CD4-positive, alpha-beta T cell treated with Interleukin-6 at 100 ng/mL for 8 hours (primary cell): ENCODE data around the gene EXOSC2.
A peak's percentile ranks its signal among the peaks of the same experiment; 100 is the strongest.
"Not testable (repeated sequence)": the region's sequence is repeated elsewhere in the genome, so short reads cannot be mapped to it uniquely, and the experiment has no call there.

Experiments
- DNase-seq: peaks from one replicate; pipeline ENCODE4 v3.0.0-alpha.2; 2020; ENCODE audit warnings: mixed read lengths, low spot score

The EXOSC2 gene

GRCh38 chr9:130668196-130668595 is 25.4 kb upstream of the EXOSC2 start:
- DNase-seq: no peak

- no peak for DNase-seq
These were observed 24.9 kb upstream of the EXOSC2 start for GRCh38 chr9:130668659-130669058.

GRCh38 chr9:130669965-130670364 is 23.6 kb upstream of the EXOSC2 start:
- DNase-seq: no peak

- no peak for DNase-seq
These were observed 22.9 kb upstream of the EXOSC2 start for GRCh38 chr9:130670644-130671043.

GRCh38 chr9:130672466-130672865 is 21.1 kb upstream of the EXOSC2 start:
- no peak for DNase-seq

GRCh38 chr9:130672933-130673615 is 20.5 kb upstream of the EXOSC2 start:
- no peak for DNase-seq

GRCh38 chr9:130675396-130675795 is 18.2 kb upstream of the EXOSC2 start:
- no peak for DNase-seq

GRCh38 chr9:130677252-130677651 is 16.3 kb upstream of the EXOSC2 start:
- DNase-seq: no peak

GRCh38 chr9:130680836-130681768 is 12.5 kb upstream of the EXOSC2 start:
- DNase-seq: peak; percentile 45

GRCh38 chr9:130681769-130682420 is 11.7 kb upstream of the EXOSC2 start:
- DNase-seq: no peak

- peak; percentile 56 for DNase-seq
These were observed 11.0 kb upstream of the EXOSC2 start for GRCh38 chr9:130682421-130683121.

GRCh38 chr9:130685104-130685503 is 8.5 kb upstream of the EXOSC2 start:
- DNase-seq: no peak

- not testable (repeated sequence) for DNase-seq
These were observed 7.6 kb upstream of the EXOSC2 start for GRCh38 chr9:130685945-130686344.

GRCh38 chr9:130687615-130688014 is 6.0 kb upstream of the EXOSC2 start:
- DNase-seq: no peak

- DNase-seq: peak; percentile 18
These were observed 5.5 kb upstream of the EXOSC2 start for GRCh38 chr9:130688072-130688471.

GRCh38 chr9:130689572-130689936 is 4.0 kb upstream of the EXOSC2 start:
- no peak for DNase-seq

GRCh38 chr9:130689937-130690700 is 3.5 kb upstream of the EXOSC2 start:
- DNase-seq: no peak

GRCh38 chr9:130692321-130692720 is 1.3 kb upstream of the EXOSC2 start:
- no peak for DNase-seq

- DNase-seq: no peak
These were observed 517 bp upstream of the EXOSC2 start for GRCh38 chr9:130693101-130693425.

- no peak for DNase-seq
These were observed 625 bp downstream of the EXOSC2 start for GRCh38 chr9:130694205-130694604.

- no peak for DNase-seq
These were observed 2.6 kb downstream of the EXOSC2 start for GRCh38 chr9:130696139-130696650.
